GM15510 (cell line): ENCODE data around the gene DMXL1.

Source experiments
- POLR2A ChIP-seq: IDR thresholded peaks from 3 replicates; pipeline ENCODE4 v1.6.1; 2011; ENCODE audit warnings: borderline replicate concordance; ENCODE audit not compliant: insufficient read length; ENCODE audit errors: extremely low read depth

Gene DMXL1

DNA sequence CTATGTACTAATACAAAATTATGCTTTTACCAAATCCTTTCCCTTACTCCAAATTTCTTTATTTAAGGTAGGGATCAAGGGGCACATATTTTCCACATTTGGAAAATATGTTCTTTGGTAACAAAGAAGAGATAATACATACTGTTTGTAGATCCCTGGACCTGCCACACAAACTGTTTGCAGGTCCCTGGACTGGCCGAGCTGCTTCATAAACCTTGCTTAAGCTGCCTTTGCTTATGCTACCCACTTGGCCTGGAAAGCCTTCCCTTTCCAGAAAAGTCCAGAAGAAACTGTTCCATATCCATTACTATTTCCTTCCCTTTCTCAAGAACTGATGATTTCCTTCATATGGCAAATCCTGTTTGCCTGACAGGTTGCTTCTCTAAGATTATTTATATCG, 22.6 kb upstream of the DMXL1 start:
- no peak for TF ChIP-seq POLR2A

DNA sequence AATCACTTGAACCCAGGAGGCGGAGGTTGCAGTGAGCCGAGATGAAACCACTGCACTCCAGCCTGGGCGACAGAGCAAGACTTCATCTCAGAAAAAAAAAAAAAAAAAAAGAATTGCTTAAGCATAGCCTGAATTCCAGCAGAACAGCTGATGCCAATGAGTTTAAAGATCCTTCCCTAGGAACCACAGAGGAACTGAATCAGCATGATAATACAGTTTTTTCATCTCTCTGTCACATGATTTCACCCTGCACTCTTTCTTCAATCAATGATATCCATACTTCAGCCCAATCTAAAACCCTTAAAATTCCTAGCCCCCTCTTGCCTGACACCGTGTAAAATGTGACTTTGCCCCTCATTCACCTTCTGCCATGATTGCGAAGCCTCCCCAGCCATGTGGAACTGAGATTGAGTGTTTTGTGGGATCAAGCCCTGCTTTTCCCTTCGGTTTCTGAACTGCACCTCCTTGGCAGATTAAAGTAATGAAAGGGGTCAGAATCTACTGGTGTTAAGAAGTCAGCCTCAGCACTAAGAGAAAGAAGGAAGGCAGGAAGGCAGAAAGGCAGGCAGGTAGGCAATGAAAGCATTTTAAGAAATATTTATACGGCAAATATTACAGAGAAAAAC, 20.9 kb upstream of the DMXL1 start:
- TF ChIP-seq POLR2A = no peak

DNA sequence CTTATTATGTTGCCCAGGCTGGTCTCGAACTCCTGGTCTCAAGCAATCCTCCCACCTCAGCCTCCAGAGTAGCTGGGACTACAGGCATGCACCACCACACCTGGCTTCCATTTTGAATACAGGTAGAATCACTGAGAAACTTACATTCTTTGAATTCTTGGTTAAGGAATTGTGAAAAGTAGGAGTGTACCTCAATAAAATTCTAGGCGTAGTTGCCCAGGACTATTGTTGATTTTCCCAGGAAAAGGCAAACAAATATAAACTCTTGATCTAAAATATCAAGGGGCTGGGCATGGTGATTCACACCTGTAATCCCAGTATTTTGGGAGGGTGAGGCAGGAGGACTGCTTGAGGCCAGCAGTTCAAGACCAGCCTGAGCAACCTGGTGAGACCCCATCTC, 16.8 kb upstream of the DMXL1 start:
- no peak for TF ChIP-seq POLR2A

DNA sequence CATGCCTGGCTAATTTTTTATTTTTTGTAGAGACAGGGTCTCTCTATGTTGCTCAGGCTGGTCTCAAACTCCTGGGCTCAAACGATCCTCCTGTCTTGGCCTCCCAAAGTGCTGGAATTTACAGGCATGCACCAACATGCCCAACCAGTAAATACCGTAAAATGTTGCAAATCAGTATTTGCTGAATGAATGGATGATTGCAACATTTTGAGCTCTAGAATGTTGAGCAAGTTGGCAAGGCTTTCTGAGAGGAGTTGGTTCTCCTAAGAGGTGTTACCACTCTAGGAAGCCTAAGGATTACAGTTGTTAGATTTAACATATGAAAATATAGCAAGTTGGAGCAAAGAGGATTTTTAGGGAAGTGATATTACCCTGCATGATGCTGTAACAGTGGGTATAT, 15.6 kb upstream of the DMXL1 start:
- no peak for TF ChIP-seq POLR2A

GRCh38 chr5:119058979-119059529, 11.8 kb upstream of the DMXL1 start:
- no peak for TF ChIP-seq POLR2A

GRCh38 chr5:119059740-119060255, 11.1 kb upstream of the DMXL1 start:
- no peak for TF ChIP-seq POLR2A

DNA sequence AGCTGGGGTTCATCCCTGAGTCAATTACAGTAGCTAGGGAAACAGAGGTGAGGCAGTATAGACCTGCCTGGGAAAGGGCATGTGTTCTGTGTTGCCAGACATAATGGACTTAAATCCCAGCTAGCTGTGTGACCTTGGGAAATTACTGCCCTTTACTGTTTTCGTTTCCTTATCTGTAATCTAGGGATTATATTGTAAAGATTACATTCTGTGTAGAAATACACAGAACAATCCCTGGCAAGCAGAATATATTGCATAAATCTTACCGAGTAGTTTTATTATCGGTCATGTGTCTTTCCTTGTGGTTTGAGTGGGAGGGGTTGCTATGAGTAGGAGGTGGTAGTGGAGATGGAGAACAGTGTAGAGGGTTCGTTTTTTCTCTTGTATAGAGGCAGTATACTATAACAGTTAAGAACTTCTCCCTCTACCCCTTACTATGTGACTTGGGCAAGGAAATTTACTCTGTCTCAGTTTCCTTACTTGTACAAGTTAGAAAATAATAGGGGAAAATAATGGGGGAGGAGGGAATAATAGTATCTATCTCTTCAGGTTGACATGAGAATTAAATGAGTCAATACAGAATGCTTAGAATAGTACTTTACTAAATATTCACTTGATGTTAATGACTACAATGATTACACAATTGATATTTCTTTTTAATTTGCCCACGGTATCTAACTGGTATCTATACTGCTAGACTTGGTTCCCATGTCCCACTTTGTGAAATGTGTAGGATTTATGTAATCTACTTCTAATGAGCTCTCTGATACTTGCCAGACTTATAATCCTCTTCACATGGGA, 7.1 kb upstream of the DMXL1 start:
- TF ChIP-seq POLR2A = no peak

DNA sequence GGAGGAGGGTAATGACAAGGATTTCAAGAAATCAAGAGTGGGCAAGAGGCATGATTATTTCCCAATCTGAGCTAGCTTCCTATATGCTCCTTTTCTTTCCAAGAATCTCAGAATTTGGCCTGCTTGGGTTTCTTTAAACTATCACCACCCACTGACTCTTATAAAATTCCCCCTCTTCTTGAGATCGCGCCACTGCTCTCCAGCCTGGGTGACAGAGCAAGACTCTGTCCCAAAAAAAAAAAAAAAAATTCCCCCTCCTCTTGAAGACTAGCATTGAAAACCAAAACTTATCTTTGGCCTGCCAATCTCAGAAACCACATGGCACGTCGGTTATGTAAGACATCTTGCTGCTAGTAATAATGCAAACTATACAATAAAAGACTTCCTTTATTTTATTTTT, 3.4 kb upstream of the DMXL1 start:
- no peak for TF ChIP-seq POLR2A

- no peak for TF ChIP-seq POLR2A
Measured at GRCh38 chr5:119070578-119070827, 384 bp upstream of the DMXL1 start.

- TF ChIP-seq POLR2A = no peak
Measured at GRCh38 chr5:119071561-119071995, 691 bp downstream of the DMXL1 start.

GRCh38 chr5:119072496-119072895, 1.6 kb downstream of the DMXL1 start:
- TF ChIP-seq POLR2A = no peak

DNA sequence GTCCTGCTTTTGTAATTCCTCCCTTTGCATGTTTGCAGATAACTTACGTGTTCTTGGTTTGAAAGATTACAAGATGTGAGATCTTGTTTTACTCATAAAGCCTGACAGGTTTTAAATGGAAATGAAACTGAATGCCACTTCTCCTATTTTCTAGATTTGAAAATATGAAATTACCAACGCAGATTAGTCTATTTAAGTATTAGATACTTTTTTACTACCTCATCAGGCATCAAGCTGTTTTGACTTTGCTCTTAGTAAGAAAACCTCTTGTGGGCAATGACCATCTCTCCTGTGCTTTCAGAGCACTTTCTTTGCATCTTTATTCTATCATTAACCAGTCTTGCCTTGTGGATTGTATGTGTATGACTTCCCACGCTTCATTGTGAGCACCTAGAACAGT, 3.5 kb downstream of the DMXL1 start:
- TF ChIP-seq POLR2A = no peak

- no peak for TF ChIP-seq POLR2A
Measured at GRCh38 chr5:119076080-119076479, 5.2 kb downstream of the DMXL1 start.

DNA sequence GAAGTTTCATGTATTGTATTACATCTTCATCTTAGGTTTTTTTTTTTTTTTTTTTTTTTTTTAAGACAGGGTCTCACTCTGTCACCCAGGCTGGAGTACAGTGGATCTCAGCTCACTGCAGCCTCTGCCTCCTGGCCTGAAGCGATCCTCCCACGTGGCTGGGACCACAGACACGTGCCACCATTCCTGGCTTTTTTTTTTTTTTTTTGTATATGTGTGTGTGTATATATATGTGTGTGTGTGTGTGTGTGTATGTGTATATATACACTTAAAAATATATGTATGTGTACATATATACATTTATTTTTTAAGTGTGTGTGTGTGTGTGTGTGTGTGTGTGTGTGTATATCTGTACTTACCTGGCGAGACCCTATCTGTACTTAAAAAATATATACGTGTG, 6.6 kb downstream of the DMXL1 start:
- TF ChIP-seq POLR2A = no peak

DNA sequence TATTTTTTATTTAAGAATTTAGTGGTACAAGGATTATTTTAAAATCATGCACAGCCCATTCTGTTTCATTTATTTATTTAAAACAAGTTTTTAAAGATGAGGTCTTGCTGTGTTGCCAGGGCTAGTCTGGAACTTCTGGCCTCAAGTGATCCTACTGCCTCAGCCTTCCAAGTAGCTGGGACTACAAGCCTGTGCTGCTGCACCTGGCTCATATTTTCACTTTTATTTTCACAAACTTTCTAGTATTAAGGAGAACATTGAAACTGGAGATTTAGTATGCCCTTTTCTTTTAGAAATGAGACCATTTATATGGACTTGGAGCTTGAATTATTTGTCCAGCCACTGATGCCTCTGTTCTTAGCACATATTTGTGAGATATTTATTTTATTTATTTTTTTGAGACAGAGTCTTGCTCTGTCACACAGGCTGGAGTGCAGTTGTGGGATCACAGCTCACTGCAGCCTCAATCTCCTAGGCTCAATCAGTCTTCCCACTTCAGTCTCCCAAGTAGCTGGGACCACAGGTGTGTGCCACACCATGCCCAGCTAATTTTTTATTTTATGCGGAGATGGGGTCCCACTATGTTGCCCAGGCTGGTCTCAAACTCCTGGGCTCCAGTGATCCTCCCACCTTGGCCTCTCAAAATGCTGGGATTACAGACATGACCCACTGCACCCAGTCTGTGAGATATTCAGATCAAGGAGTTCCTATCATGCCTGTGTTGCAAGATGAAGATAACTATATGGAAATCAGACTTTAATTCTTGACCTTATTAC, 7.4 kb downstream of the DMXL1 start:
- TF ChIP-seq POLR2A = no peak
